Osteocyte (in vitro differentiated cells): ENCODE results near the gene MRGPRF. TPM values are rescaled to one million over a fixed set of nuclear protein-coding genes. Genes with fewer than 3 reads are reported as not detected.
A peak's percentile ranks its signal among the peaks of the same experiment; 100 is the strongest.

Experiments used
- DNase-seq: peaks from one replicate; pipeline ENCODE4 v3.0.0; 2021; ENCODE audit warnings: mixed read lengths; ENCODE audit not compliant: unreplicated experiment; ENCODE audit errors: extremely low spot score
- H3K27ac Mint-ChIP-seq: one replicate; pipeline ENCODE4 v1.8.0; 2021; ENCODE audit warnings: mild to moderate bottlenecking, mixed read lengths; ENCODE audit not compliant: unreplicated experiment
- H3K27me3 Mint-ChIP-seq: one replicate; pipeline ENCODE4 v1.8.0; 2021; ENCODE audit warnings: mixed read lengths; ENCODE audit not compliant: unreplicated experiment
- H3K36me3 Mint-ChIP-seq: one replicate; pipeline ENCODE4 v1.8.0; 2021; ENCODE audit warnings: mixed read lengths; ENCODE audit not compliant: unreplicated experiment
- H3K4me1 Mint-ChIP-seq: one replicate; pipeline ENCODE4 v1.8.0; 2021; ENCODE audit warnings: mixed read lengths; ENCODE audit not compliant: unreplicated experiment
- H3K4me3 Mint-ChIP-seq: one replicate; pipeline ENCODE4 v1.8.0; 2021; ENCODE audit warnings: mild to moderate bottlenecking, moderate library complexity, mixed read lengths; ENCODE audit not compliant: unreplicated experiment
- H3K9me3 Mint-ChIP-seq: one replicate; pipeline ENCODE4 v1.8.0; 2021; ENCODE audit warnings: mixed read lengths; ENCODE audit not compliant: unreplicated experiment
- CTCF ChIP-seq: fragments of 200-600 bp; sonication (generic); IDR thresholded peaks from 2 replicates; pipeline ENCODE4 v1.5.0; 2021; ENCODE audit warnings: antibody characterized with exemption, mild to moderate bottlenecking, moderate library complexity
- total RNA-seq: library from RNA; stranded (reverse); gene quantifications from 2 replicates; pipeline ENCODE4 v1.2.1, GENCODE V29; 2021

The MRGPRF gene
- total RNA-seq, 1 donor from 2014 or later: 7.0 TPM

GRCh38 chr11:69049490-69049867 is 36.4 kb upstream of the MRGPRF start:
- Mint-ChIP-seq H3K4me1 (peaks cover 37% of the 10 kb centered on the region), H3K4me3 (peak overlapping the region; percentile 74), H3K27me3 (peaks cover 2% of the 10 kb centered on the region), H3K36me3 (no peaks in the 10 kb centered on the region), H3K27ac (peak overlapping the region; percentile 63), H3K9me3 (no peaks in the 10 kb centered on the region)
- TF ChIP-seq CTCF: no peak
- no peak for DNase-seq

DNA sequence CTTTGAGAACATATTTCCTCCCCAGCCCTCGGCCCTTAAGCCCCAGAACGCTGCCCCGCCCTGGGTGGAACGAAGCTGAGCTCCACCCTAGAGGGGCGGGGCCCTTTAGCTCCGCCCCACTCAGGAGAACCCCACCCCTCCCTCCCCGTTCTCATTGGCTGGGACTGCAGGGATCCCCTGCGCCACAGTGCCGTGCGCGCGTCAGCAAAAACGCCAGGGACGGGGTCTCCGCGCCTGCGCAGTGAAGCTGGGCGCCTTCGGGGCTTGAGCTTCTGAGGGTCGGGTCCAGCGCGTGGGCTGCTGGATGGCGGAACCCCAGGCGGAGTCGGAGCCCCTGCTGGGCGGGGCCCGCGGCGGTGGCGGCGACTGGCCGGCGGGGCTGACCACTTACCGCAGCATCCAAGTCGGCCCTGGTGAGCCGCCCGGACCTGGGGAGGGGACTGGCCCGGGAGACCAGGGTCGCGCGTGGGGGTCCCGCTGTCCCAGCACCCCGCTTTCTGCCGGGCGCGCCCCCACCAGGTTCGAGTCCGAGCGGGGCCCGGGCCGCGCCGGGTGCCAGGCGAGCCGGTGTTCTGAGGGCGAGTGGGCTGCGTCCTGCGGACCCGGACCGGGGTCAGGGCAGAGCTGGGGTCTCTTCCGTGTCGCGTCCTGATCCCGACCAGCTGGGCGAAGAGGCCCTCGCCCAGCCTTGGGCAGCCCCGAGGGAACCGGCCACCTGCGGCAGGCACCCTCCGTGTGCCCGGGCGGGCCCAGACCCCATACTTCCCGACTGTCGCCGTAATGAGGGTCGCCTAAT is 35.8 kb upstream of the MRGPRF start, which contains the start of gene TPCN2:
TSS of gene TPCN2 (plus strand) at position 239 of the 796 bp plus-strand sequence. CDS start at position 305, 66 bp downstream.
- Mint-ChIP-seq H3K4me1 (peaks cover 43% of the 10 kb centered on the region), H3K27me3 (peaks cover 2% of the 10 kb centered on the region), H3K36me3 (no peaks in the 10 kb centered on the region), H3K9me3 (no peaks in the 10 kb centered on the region), H3K27ac (peak within 1 kb of the TSS; percentile 63), H3K4me3 (peak within 1 kb of the TSS; percentile 74)
- DNase-seq: peak; percentile 97
- no peak for TF ChIP-seq CTCF

- H3K27ac Mint-ChIP-seq: no peak overlapping the region
These were observed 35.1 kb upstream of the MRGPRF start for GRCh38 chr11:69048031-69048693.

DNA sequence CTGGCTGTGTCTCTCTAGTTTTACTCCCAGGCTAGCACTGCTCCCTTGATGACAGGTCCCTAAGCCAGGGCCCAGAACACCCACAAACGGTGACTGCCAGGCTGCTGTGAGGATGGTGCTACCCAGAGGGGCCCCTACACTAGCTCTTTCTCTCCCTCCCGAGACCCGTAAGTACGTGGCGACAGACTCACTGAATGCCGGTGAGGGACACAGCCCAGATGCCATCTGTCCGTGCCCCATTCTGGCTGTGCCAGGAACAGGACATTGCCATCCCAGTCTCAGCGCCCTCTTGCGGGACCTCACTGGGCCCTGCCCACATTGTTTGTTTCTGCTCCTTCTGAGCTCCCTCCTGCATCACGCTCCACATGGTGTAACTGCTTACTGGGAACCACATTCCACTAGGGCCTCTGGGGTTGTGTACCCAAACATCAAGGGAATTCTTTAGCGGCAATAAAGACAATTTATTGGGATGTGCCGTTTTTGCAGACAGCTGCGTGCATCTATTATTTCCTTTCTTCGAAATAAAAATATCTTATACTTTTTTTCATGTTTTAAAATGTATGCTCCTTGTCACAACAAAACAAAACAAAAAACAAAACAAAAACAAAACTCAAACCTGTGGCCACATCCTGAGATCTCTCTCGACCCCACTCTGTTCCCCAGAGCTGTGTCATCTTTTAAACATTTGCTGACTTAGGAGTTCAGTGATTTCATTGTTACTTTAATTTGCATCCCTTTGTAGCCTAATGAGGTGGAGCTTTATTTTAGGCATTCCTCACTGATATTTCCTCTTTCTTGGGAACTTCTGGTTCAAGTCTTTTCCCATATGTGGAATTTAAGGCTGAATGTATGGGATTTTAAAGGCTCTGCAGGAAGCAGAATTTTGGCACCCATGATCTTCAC is 31.3 kb upstream of the MRGPRF start:
- Mint-ChIP-seq H3K27ac (peak overlapping the region; percentile 72), H3K4me3 (no peak overlapping the region), H3K9me3 (no peaks in the 10 kb centered on the region), H3K36me3 (no peaks in the 10 kb centered on the region), H3K4me1 (peaks cover 40% of the 10 kb centered on the region), H3K27me3 (peaks cover 2% of the 10 kb centered on the region)
- peak; percentile 73 for TF ChIP-seq CTCF
- DNase-seq: no peak

More at GRCh38 chr11:69048031-69048693, 35.1 kb upstream of the MRGPRF start:
- H3K27me3 Mint-ChIP-seq: peaks cover 2% of the 10 kb centered on the region
- no peaks in the 10 kb centered on the region for H3K9me3 Mint-ChIP-seq
- TF ChIP-seq CTCF: no peak
- peak overlapping the region; percentile 70 for H3K4me3 Mint-ChIP-seq
- H3K4me1 Mint-ChIP-seq: peaks cover 44% of the 10 kb centered on the region
- H3K36me3 Mint-ChIP-seq: no peaks in the 10 kb centered on the region
- DNase-seq: no peak
